Osteocyte (in vitro differentiated cells): ENCODE data around the gene NAGLU. TPM values are rescaled to one million over a fixed set of nuclear protein-coding genes. Genes with fewer than 3 reads are reported as not detected.

Experiments
- DNase-seq: peaks from one replicate; pipeline ENCODE4 v3.0.0; 2021; ENCODE audit warnings: mixed read lengths; ENCODE audit not compliant: unreplicated experiment; ENCODE audit errors: extremely low spot score
- H3K27ac Mint-ChIP-seq: one replicate; pipeline ENCODE4 v1.8.0; 2021; ENCODE audit warnings: mild to moderate bottlenecking, mixed read lengths; ENCODE audit not compliant: unreplicated experiment
- H3K27me3 Mint-ChIP-seq: one replicate; pipeline ENCODE4 v1.8.0; 2021; ENCODE audit warnings: mixed read lengths; ENCODE audit not compliant: unreplicated experiment
- H3K36me3 Mint-ChIP-seq: one replicate; pipeline ENCODE4 v1.8.0; 2021; ENCODE audit warnings: mixed read lengths; ENCODE audit not compliant: unreplicated experiment
- H3K4me1 Mint-ChIP-seq: one replicate; pipeline ENCODE4 v1.8.0; 2021; ENCODE audit warnings: mixed read lengths; ENCODE audit not compliant: unreplicated experiment
- H3K4me3 Mint-ChIP-seq: one replicate; pipeline ENCODE4 v1.8.0; 2021; ENCODE audit warnings: mild to moderate bottlenecking, moderate library complexity, mixed read lengths; ENCODE audit not compliant: unreplicated experiment
- H3K9me3 Mint-ChIP-seq: one replicate; pipeline ENCODE4 v1.8.0; 2021; ENCODE audit warnings: mixed read lengths; ENCODE audit not compliant: unreplicated experiment
- total RNA-seq: library from RNA; stranded (reverse); gene quantifications from 2 replicates; pipeline ENCODE4 v1.2.1, GENCODE V29; 2021
- TF ChIP-seq, protein P1 (sequence below): fragments of 200-600 bp; sonication (generic); IDR thresholded peaks from 2 replicates; pipeline ENCODE4 v1.5.0; 2021; ENCODE audit warnings: antibody characterized with exemption, mild to moderate bottlenecking, moderate library complexity

The NAGLU gene
- total RNA-seq, 1 donor from 2014 or later, result 86.5 TPM

DNA sequence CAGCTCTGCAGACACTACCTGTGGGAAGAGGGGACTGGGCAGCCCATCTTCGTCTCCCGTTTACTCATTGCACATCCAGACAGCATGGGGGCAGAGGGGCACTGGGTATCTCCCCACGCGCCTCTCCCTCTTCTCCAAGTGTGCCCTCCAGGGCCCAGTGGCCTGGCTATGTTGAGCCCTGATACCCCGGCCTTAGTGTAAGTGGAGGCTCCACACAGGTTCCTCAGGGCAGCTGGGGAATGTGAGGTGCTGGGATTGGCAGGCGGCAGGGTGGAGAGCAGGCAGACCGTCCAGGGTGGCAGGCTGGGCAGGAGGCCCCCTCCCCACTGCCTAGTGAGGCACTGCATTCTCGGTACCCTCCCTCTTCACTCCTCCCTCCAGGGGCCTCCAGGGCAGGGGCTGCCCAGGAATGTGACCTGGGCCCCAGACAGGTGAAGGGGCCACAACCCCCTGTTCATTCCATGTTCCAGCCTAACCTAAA, 13.2 kb upstream of the NAGLU start:
- no peaks in the 10 kb centered on the region for H3K36me3 Mint-ChIP-seq
- H3K27me3 Mint-ChIP-seq, result no peaks in the 10 kb centered on the region
- no peaks in the 10 kb centered on the region for H3K9me3 Mint-ChIP-seq
- H3K27ac Mint-ChIP-seq, result peak overlapping the region; percentile 99
- H3K4me3 Mint-ChIP-seq, result peak overlapping the region; percentile 26
- H3K4me1 Mint-ChIP-seq, result peaks cover 75% of the 10 kb centered on the region
- TF ChIP-seq, protein P1, sequence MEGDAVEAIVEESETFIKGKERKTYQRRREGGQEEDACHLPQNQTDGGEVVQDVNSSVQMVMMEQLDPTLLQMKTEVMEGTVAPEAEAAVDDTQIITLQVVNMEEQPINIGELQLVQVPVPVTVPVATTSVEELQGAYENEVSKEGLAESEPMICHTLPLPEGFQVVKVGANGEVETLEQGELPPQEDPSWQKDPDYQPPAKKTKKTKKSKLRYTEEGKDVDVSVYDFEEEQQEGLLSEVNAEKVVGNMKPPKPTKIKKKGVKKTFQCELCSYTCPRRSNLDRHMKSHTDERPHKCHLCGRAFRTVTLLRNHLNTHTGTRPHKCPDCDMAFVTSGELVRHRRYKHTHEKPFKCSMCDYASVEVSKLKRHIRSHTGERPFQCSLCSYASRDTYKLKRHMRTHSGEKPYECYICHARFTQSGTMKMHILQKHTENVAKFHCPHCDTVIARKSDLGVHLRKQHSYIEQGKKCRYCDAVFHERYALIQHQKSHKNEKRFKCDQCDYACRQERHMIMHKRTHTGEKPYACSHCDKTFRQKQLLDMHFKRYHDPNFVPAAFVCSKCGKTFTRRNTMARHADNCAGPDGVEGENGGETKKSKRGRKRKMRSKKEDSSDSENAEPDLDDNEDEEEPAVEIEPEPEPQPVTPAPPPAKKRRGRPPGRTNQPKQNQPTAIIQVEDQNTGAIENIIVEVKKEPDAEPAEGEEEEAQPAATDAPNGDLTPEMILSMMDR, result no peak
- DNase-seq, result no peak

DNA sequence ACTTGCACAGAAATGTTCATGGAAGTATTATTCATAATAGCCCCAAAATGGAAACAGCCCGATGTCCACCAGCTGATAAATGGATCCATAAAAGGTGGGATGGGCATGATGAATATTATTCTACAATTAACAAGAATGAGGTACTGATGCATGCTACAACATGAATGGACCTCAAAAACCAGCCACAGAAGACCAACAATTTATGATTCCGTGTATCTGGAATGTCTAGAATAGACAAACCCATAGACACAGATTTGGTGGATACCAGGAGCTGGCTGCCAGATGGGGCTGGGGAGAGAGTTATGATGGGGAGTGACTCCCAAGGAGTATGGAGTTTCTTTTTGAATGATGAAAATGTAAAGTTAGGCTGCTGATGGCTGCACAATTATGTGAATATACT, 10.8 kb upstream of the NAGLU start:
- Mint-ChIP-seq H3K4me1 (peaks cover 56% of the 10 kb centered on the region), H3K4me3 (no peak overlapping the region), H3K27ac (peak overlapping the region; percentile 50), H3K27me3 (no peaks in the 10 kb centered on the region), H3K36me3 (no peaks in the 10 kb centered on the region), H3K9me3 (no peaks in the 10 kb centered on the region)
- DNase-seq, result no peak
- TF ChIP-seq, protein P1, result no peak

DNA sequence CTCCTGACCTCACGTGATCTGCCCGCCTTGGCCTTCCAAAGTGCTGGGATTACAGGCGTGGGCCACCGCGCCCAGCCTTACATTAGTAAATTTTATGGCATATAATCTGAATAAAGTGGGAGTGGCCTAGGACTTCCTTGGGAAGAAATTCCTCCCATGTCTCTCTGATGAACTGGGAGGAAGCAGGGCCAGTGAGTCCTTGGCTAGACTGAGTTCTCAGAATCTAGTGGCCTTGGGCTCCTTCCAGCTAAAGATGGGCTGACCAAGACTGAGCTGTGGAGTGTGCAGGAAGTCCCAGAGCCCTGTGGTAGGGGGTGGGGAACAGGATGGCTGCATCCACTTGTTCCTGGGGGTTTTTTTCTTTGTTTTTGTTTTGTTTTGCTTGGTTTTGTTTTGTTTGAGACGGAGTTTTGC, 10.0 kb upstream of the NAGLU start:
- no peaks in the 10 kb centered on the region for H3K9me3 Mint-ChIP-seq
- H3K27me3 Mint-ChIP-seq, result no peaks in the 10 kb centered on the region
- peak overlapping the region; percentile 75 for H3K27ac Mint-ChIP-seq
- no peaks in the 10 kb centered on the region for H3K36me3 Mint-ChIP-seq
- H3K4me3 Mint-ChIP-seq, result no peak overlapping the region
- peaks cover 54% of the 10 kb centered on the region for H3K4me1 Mint-ChIP-seq
- TF ChIP-seq, protein P1, result no peak
- DNase-seq, result no peak

DNA sequence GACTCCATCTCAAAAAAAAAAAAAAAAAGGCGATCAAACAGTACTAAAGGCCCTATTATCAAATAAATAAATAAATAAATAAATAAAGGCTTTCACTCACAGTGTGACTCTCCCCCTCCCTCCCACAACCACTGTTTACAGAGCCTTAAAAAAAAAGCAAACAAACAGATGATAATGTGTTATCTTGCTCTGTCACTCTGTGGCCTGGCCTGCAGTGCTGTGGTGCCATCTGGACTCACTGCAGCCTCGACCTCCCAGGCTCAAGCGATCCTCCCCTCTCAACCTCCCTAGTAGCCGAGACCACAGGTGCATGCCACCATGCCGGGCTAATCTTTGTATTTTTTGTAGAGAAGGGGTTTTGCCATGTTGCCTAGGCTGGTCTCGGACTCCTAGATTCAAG, 8.1 kb upstream of the NAGLU start:
- Mint-ChIP-seq H3K27me3 (no peaks in the 10 kb centered on the region), H3K36me3 (no peaks in the 10 kb centered on the region), H3K4me1 (peaks cover 44% of the 10 kb centered on the region), H3K4me3 (no peak overlapping the region), H3K27ac (no peak overlapping the region), H3K9me3 (no peaks in the 10 kb centered on the region)
- TF ChIP-seq, protein P1, result no peak
- DNase-seq, result no peak

DNA sequence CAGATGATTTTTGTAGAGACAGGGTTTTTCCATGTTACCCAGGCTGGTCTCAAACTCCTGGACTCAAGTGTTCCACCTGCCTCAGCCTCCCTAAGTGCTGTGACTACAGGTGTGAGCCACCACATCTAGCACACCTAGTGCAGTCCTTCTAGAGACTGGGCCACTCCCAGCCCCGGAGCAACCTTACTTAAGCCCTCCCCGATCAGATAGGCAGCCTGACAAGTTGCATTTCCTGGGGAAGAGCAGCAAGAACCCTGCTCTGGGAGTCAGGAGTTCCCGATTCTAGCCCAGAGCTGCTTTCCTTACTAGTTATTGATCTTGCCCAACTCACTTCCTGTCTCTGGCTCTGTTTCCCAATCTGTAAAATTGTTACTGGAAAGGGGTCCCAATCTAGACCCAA, 7.0 kb upstream of the NAGLU start:
- no peaks in the 10 kb centered on the region for H3K27me3 Mint-ChIP-seq
- no peak overlapping the region for H3K27ac Mint-ChIP-seq
- H3K4me3 Mint-ChIP-seq, result no peak overlapping the region
- TF ChIP-seq, protein P1, result no peak
- no peaks in the 10 kb centered on the region for H3K9me3 Mint-ChIP-seq
- H3K36me3 Mint-ChIP-seq, result no peaks in the 10 kb centered on the region
- peaks cover 43% of the 10 kb centered on the region for H3K4me1 Mint-ChIP-seq
- no peak for DNase-seq
